VCaP (cell line): Measurements from ENCODE around the gene MRPL20.
"Not testable (repeated sequence)": the region's sequence is repeated elsewhere in the genome, so short reads cannot be mapped to it uniquely, and the experiment has no call there.

Experiments
- H3K27ac ChIP-seq: fragments of 450-650 bp; 2 replicates; pipeline ENCODE4 v1.5.1; 2017
- CTCF ChIP-seq: fragments of 450-650 bp; conservative IDR thresholded peaks from 2 replicates; pipeline ENCODE4 v1.5.1; 2017; ENCODE audit warnings: mild to moderate bottlenecking, moderate library complexity

Gene MRPL20

GRCh38 chr1:1421147-1421906 is 14.2 kb upstream of the MRPL20 start, which contains the start of gene ANKRD65:
Gene ANKRD65 (minus strand): TSS chr1:1421276. CDS start chr1:1421005, 271 bp downstream.
- H3K27ac ChIP-seq: peak within 1 kb of the TSS; percentile 83
- TF ChIP-seq CTCF: no peak

GRCh38 chr1:1420654-1421141 is 13.6 kb upstream of the MRPL20 start:
- TF ChIP-seq CTCF: no peak
- peak overlapping the region; percentile 83; the same call in 1 of the 2 replicates for H3K27ac ChIP-seq

GRCh38 chr1:1419813-1420653 is 12.9 kb upstream of the MRPL20 start:
- peak; percentile 62 for TF ChIP-seq CTCF
- peak overlapping the region; percentile 83 for H3K27ac ChIP-seq

GRCh38 chr1:1419363-1419812 is 12.3 kb upstream of the MRPL20 start:
- H3K27ac ChIP-seq: peak overlapping the region; percentile 83
- no peak for TF ChIP-seq CTCF

GRCh38 chr1:1418464-1419362 is 11.6 kb upstream of the MRPL20 start:
- TF ChIP-seq CTCF: no peak
- peak overlapping the region; percentile 83 for H3K27ac ChIP-seq

GRCh38 chr1:1417825-1418463 is 10.9 kb upstream of the MRPL20 start:
- H3K27ac ChIP-seq: peak overlapping the region; percentile 83; the same call in 1 of the 2 replicates

GRCh38 chr1:1417396-1417795 is 10.3 kb upstream of the MRPL20 start:
- not testable (repeated sequence) for H3K27ac ChIP-seq
